Lung (tissue), 12 donors: ENCODE data around the gene SGSM2. TPM values are rescaled to one million over a fixed set of nuclear protein-coding genes. Genes with fewer than 3 reads are reported as not detected.

Experiments
- ATAC-seq: fragments of 200-7000 bp; cut with Tn5 transposase; one replicate; pipeline ENCODE4 v1.9.1; 2020; ENCODE audit warnings: moderate number of reproducible peaks; ENCODE audit not compliant: insufficient read depth, low FRiP score
- DNase-seq, 3 donors: peaks; one replicate each; pipeline ENCODE4 v3.0.0-alpha.2; 2013 to 2017
- H3K27ac ChIP-seq, 2 donors: one replicate each; pipeline ENCODE4 v1.5.1; 2013; ENCODE audit warnings: mild to moderate bottlenecking in 2 of 2, moderate library complexity in 2 of 2, control low read depth in 1 of 2, inconsistent platforms in 1 of 2, low read depth in 1 of 2, low read length in 1 of 2
- H3K27me3 ChIP-seq, 3 donors: one replicate each; pipeline ENCODE4 v1.5.1; 2013; ENCODE audit warnings: low read length in 2 of 3; ENCODE audit not compliant: control insufficient read depth in 3 of 3, insufficient read depth in 3 of 3
- H3K36me3 ChIP-seq, 4 donors: one replicate each; pipeline ENCODE4 v1.5.1; 2013; ENCODE audit warnings: low read length in 4 of 4, mild to moderate bottlenecking in 1 of 4, moderate library complexity in 1 of 4; ENCODE audit not compliant: control insufficient read depth in 4 of 4, insufficient read depth in 4 of 4
- H3K4me1 ChIP-seq, 5 donors: one replicate each; pipeline ENCODE4 v1.5.1; 2013; ENCODE audit warnings: low read length in 5 of 5, mild to moderate bottlenecking in 2 of 5, moderate library complexity in 1 of 5; ENCODE audit not compliant: control insufficient read depth in 5 of 5, insufficient read depth in 5 of 5
- H3K4me3 ChIP-seq: one replicate; pipeline ENCODE4 v1.5.1; 2013; ENCODE audit warnings: mild to moderate bottlenecking, control low read depth, moderate library complexity
- H3K9ac ChIP-seq, 2 donors: one replicate each; pipeline ENCODE4 v1.5.1; 2013; ENCODE audit warnings: low read length in 2 of 2, control low read depth in 1 of 2; ENCODE audit not compliant: insufficient read depth in 1 of 2
- H3K9me3 ChIP-seq, 4 donors: one replicate each; pipeline ENCODE4 v1.5.1; 2013; ENCODE audit warnings: low read length in 3 of 4, mild to moderate bottlenecking in 1 of 4, moderate library complexity in 1 of 4; ENCODE audit not compliant: control insufficient read depth in 4 of 4, insufficient read depth in 3 of 4
- CTCF ChIP-seq: IDR thresholded peaks from 2 replicates; pipeline ENCODE4 v1.5.1; 2012; ENCODE audit warnings: mild to moderate bottlenecking; ENCODE audit errors: control extremely low read depth, extremely low read depth
- WGBS, 2 donors: extraction: QIAGEN DNeasy Blood & Tissue Kit; methylation state at CpG; one replicate each; pipeline ENCODE4 v1.1.7; 2013; 5-methylcytosine and 5-hydroxymethylcytosine counted together
- polyA plus RNA-seq, 2 donors: library from polyadenylated mRNA; stranded (reverse); fragments of 200-250 nt; gene quantifications; one replicate each; pipeline ENCODE4 v1.2.1, GENCODE V29; 2013
- total RNA-seq, 2 donors: library from RNA; depleted of rRNA in 1 of 2; stranded (reverse); fragments of >200 nt in 1 of 2; gene quantifications; one replicate each; pipeline ENCODE4 v1.2.1, GENCODE V29; 2014 to 2021
- donor health status: control.
- donor health status: control.
- donor health status: Bipolar disorder and iron deficiency.
- donor health status: healthy.
- donor health status: DM: yes; HTN: yes; CAD: no.

SGSM2 gene
- total and polyA plus RNA-seq, 4 donors, result 33.1 to 60.8 (median 52.4) TPM

GRCh38 chr17:2338315-2338657 lies 985 bp downstream of the SGSM2 start:
- 20 to 28% methylated on average over 5 of the region's 5 CpGs for WGBS, 2 donors
- peak overlapping the region in 1 of 2 donors; percentile 87 for H3K27ac ChIP-seq
- DNase-seq (peak in 2 of 3 donors; percentile 21 to 26), ATAC-seq (no peak)
- peak overlapping the region in 1 of 2 donors; percentile 74 for H3K9ac ChIP-seq
- TF ChIP-seq CTCF, result no peak
- H3K27me3 ChIP-seq, result no peaks in the 10 kb centered on the region
- H3K4me3 ChIP-seq, result peak overlapping the region; percentile 74
- peaks cover 4 to 27% (median 12%) of the 10 kb centered on the region in 4 donors for H3K36me3 ChIP-seq
- H3K9me3 ChIP-seq, result no peaks in the 10 kb centered on the region
- peaks cover 3 to 14% (median 6%) of the 10 kb centered on the region in 5 donors for H3K4me1 ChIP-seq

- H3K36me3 ChIP-seq, result peaks cover 0 to 9% (median 6%) of the 10 kb centered on the region in 4 donors
- no peaks in the 10 kb centered on the region for H3K9me3 ChIP-seq
- H3K4me1 ChIP-seq, result peaks cover 0 to 6% (median under 1%) of the 10 kb centered on the region in 5 donors
- no peak for DNase-seq
- no peak overlapping the region for H3K27ac ChIP-seq
- no peak for TF ChIP-seq CTCF
- ATAC-seq, result no peak
- H3K27me3 ChIP-seq, result no peaks in the 10 kb centered on the region
- H3K4me3 ChIP-seq, result no peak overlapping the region
- 62 to 79% methylated on average over 5 of the region's 5 CpGs for WGBS, 2 donors
- H3K9ac ChIP-seq, result no peak overlapping the region
These were observed 6.1 kb downstream of the SGSM2 start for GRCh38 chr17:2343421-2343820.

- DNase-seq, result peak in 1 of 3 donors; percentile 44
- H3K27me3 ChIP-seq, result no peaks in the 10 kb centered on the region
- peaks cover 0 to 9% (median 6%) of the 10 kb centered on the region in 4 donors for H3K36me3 ChIP-seq
- no peaks in the 10 kb centered on the region for H3K9me3 ChIP-seq
- H3K4me1 ChIP-seq, result peaks cover 0 to 6% (median 0%) of the 10 kb centered on the region in 5 donors
- no peak overlapping the region for H3K27ac ChIP-seq
- H3K4me3 ChIP-seq, result no peak overlapping the region
- no peak for TF ChIP-seq CTCF
- 82 to 86% methylated on average over 10 of the region's 10 CpGs for WGBS, 2 donors
- H3K9ac ChIP-seq, result no peak overlapping the region
- ATAC-seq, result no peak
These were observed 7.2 kb downstream of the SGSM2 start for GRCh38 chr17:2344528-2344927.

- no peak for TF ChIP-seq CTCF
- H3K27me3 ChIP-seq, result no peaks in the 10 kb centered on the region
- H3K4me1 ChIP-seq, result peaks cover 0 to 6% (median 0%) of the 10 kb centered on the region in 5 donors
- H3K9me3 ChIP-seq, result no peaks in the 10 kb centered on the region
- no peak overlapping the region for H3K4me3 ChIP-seq
- peak; percentile 44 to 78 (median 55) for DNase-seq
- peak overlapping the region in 1 of 2 donors; percentile 55 for H3K27ac ChIP-seq
- H3K9ac ChIP-seq, result no peak overlapping the region
- peak; percentile 14 for ATAC-seq
- peaks cover 0 to 7% (median 5%) of the 10 kb centered on the region in 4 donors for H3K36me3 ChIP-seq
- WGBS, 2 donors, result 75 to 90% methylated on average over 8 of the region's 8 CpGs
These were observed 9.2 kb downstream of the SGSM2 start for GRCh38 chr17:2346475-2346874.
